ENCODE data around the gene SGMS1.

DNA sequence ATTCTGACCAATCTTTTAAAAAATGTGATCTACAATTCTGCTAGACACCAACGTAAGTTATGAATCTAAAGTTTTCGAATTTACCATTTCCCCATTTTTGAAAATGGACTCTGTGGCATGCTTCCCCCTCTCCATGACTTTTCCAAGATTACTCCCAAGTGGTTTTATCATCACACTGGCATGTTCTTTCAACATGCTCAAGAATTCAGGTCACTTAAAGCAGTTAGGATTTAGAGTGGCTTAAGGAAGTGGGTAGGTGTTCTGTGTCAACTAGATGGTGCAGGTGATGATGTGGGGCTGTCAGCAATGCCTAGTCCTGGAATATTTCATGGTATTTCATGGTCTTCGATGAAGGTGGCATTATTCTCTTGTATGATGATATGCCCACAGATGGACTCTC lies 208.5 kb downstream of the SGMS1 start:
- no peak for TF ChIP-seq POLR2AphosphoS5 (IDR thresholded peaks at IDR 0.05; ENCODE audit: low read depth)
- TF ChIP-seq, protein P1, sequence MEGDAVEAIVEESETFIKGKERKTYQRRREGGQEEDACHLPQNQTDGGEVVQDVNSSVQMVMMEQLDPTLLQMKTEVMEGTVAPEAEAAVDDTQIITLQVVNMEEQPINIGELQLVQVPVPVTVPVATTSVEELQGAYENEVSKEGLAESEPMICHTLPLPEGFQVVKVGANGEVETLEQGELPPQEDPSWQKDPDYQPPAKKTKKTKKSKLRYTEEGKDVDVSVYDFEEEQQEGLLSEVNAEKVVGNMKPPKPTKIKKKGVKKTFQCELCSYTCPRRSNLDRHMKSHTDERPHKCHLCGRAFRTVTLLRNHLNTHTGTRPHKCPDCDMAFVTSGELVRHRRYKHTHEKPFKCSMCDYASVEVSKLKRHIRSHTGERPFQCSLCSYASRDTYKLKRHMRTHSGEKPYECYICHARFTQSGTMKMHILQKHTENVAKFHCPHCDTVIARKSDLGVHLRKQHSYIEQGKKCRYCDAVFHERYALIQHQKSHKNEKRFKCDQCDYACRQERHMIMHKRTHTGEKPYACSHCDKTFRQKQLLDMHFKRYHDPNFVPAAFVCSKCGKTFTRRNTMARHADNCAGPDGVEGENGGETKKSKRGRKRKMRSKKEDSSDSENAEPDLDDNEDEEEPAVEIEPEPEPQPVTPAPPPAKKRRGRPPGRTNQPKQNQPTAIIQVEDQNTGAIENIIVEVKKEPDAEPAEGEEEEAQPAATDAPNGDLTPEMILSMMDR (conservative IDR thresholded peaks at IDR 0.05; ENCODE audit: low read depth in 2 of 2), result no peak
- no peak for TF ChIP-seq STAT1 (IDR thresholded peaks at IDR 0.05; ENCODE audit: unreplicated experiment)
- TF ChIP-seq, protein P2, sequence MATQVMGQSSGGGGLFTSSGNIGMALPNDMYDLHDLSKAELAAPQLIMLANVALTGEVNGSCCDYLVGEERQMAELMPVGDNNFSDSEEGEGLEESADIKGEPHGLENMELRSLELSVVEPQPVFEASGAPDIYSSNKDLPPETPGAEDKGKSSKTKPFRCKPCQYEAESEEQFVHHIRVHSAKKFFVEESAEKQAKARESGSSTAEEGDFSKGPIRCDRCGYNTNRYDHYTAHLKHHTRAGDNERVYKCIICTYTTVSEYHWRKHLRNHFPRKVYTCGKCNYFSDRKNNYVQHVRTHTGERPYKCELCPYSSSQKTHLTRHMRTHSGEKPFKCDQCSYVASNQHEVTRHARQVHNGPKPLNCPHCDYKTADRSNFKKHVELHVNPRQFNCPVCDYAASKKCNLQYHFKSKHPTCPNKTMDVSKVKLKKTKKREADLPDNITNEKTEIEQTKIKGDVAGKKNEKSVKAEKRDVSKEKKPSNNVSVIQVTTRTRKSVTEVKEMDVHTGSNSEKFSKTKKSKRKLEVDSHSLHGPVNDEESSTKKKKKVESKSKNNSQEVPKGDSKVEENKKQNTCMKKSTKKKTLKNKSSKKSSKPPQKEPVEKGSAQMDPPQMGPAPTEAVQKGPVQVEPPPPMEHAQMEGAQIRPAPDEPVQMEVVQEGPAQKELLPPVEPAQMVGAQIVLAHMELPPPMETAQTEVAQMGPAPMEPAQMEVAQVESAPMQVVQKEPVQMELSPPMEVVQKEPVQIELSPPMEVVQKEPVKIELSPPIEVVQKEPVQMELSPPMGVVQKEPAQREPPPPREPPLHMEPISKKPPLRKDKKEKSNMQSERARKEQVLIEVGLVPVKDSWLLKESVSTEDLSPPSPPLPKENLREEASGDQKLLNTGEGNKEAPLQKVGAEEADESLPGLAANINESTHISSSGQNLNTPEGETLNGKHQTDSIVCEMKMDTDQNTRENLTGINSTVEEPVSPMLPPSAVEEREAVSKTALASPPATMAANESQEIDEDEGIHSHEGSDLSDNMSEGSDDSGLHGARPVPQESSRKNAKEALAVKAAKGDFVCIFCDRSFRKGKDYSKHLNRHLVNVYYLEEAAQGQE (IDR thresholded peaks at IDR 0.05; ENCODE audit: unreplicated experiment), result no peak
- TF ChIP-seq ZNF331 (CRISPR knock-in tag; IDR thresholded peaks at IDR 0.05; ENCODE audit: low read depth), result no peak
- TF ChIP-seq EZH2 (IDR thresholded peaks at IDR 0.05; ENCODE audit: low read depth, unreplicated experiment), result no peak
- no peak for TF ChIP-seq JUNB (IDR thresholded peaks at IDR 0.05; ENCODE audit: unreplicated experiment)
- TF ChIP-seq EZH2phosphoT487 (IDR thresholded peaks at IDR 0.05; ENCODE audit: unreplicated experiment), result no peak
- TF ChIP-seq, protein P3, sequence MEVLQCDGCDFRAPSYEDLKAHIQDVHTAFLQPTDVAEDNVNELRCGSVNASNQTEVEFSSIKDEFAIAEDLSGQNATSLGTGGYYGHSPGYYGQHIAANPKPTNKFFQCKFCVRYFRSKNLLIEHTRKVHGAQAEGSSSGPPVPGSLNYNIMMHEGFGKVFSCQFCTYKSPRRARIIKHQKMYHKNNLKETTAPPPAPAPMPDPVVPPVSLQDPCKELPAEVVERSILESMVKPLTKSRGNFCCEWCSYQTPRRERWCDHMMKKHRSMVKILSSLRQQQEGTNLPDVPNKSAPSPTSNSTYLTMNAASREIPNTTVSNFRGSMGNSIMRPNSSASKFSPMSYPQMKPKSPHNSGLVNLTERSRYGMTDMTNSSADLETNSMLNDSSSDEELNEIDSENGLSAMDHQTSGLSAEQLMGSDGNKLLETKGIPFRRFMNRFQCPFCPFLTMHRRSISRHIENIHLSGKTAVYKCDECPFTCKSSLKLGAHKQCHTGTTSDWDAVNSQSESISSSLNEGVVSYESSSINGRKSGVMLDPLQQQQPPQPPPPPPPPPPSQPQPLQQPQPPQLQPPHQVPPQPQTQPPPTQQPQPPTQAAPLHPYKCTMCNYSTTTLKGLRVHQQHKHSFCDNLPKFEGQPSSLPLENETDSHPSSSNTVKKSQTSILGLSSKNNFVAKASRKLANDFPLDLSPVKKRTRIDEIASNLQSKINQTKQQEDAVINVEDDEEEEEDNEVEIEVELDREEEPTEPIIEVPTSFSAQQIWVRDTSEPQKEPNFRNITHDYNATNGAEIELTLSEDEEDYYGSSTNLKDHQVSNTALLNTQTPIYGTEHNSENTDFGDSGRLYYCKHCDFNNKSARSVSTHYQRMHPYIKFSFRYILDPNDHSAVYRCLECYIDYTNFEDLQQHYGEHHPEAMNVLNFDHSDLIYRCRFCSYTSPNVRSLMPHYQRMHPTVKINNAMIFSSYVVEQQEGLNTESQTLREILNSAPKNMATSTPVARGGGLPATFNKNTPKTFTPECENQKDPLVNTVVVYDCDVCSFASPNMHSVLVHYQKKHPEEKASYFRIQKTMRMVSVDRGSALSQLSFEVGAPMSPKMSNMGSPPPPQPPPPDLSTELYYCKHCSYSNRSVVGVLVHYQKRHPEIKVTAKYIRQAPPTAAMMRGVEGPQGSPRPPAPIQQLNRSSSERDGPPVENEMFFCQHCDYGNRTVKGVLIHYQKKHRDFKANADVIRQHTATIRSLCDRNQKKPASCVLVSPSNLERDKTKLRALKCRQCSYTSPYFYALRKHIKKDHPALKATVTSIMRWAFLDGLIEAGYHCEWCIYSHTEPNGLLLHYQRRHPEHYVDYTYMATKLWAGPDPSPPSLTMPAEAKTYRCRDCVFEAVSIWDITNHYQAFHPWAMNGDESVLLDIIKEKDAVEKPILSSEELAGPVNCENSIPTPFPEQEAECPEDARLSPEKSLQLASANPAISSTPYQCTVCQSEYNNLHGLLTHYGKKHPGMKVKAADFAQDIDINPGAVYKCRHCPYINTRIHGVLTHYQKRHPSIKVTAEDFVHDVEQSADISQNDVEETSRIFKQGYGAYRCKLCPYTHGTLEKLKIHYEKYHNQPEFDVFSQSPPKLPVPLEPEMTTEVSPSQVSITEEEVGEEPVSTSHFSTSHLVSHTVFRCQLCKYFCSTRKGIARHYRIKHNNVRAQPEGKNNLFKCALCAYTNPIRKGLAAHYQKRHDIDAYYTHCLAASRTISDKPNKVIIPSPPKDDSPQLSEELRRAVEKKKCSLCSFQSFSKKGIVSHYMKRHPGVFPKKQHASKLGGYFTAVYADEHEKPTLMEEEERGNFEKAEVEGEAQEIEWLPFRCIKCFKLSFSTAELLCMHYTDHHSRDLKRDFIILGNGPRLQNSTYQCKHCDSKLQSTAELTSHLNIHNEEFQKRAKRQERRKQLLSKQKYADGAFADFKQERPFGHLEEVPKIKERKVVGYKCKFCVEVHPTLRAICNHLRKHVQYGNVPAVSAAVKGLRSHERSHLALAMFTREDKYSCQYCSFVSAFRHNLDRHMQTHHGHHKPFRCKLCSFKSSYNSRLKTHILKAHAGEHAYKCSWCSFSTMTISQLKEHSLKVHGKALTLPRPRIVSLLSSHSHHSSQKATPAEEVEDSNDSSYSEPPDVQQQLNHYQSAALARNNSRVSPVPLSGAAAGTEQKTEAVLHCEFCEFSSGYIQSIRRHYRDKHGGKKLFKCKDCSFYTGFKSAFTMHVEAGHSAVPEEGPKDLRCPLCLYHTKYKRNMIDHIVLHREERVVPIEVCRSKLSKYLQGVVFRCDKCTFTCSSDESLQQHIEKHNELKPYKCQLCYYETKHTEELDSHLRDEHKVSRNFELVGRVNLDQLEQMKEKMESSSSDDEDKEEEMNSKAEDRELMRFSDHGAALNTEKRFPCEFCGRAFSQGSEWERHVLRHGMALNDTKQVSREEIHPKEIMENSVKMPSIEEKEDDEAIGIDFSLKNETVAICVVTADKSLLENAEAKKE (CRISPR knock-in tag; IDR thresholded peaks at IDR 0.05), result no peak
- TF ChIP-seq CREB1 (CRISPR knock-in tag; IDR thresholded peaks at IDR 0.05; ENCODE audit: low read depth), result no peak
- no peak for TF ChIP-seq ZNF114 (CRISPR knock-in tag; IDR thresholded peaks at IDR 0.05)
- TF ChIP-seq, protein P4, sequence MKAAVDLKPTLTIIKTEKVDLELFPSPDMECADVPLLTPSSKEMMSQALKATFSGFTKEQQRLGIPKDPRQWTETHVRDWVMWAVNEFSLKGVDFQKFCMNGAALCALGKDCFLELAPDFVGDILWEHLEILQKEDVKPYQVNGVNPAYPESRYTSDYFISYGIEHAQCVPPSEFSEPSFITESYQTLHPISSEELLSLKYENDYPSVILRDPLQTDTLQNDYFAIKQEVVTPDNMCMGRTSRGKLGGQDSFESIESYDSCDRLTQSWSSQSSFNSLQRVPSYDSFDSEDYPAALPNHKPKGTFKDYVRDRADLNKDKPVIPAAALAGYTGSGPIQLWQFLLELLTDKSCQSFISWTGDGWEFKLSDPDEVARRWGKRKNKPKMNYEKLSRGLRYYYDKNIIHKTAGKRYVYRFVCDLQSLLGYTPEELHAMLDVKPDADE (IDR thresholded peaks at IDR 0.05), result no peak
- no peak for TF ChIP-seq NANOG (IDR thresholded peaks at IDR 0.05; ENCODE audit: borderline replicate concordance)
